Esophagus squamous epithelium (tissue), 4 donors: Measurements from ENCODE around the gene TPSB2.

Experiments used
- CTCF ChIP-seq, 6 experiments: fragments of 450-650 bp in 4 of 6; fragments of 200-600 bp in 2 of 6; sonication (generic) in 2 of 6; IDR thresholded peaks; one replicate each; pipeline ENCODE4 v1.5.1; 2016 to 2019; ENCODE audit warnings: antibody characterized with exemption in 6 of 6, mild to moderate bottlenecking in 4 of 6, moderate library complexity in 4 of 6
- POLR2A ChIP-seq, 4 donors: fragments of 450-650 bp; IDR thresholded peaks; one replicate each; pipeline ENCODE4 v1.6.1; 2017; ENCODE audit warnings: antibody characterized with exemption in 4 of 4, mild to moderate bottlenecking in 4 of 4, moderate library complexity in 3 of 4

- TF ChIP-seq CTCF (IDR thresholded peaks at IDR 0.05): no peak
- TF ChIP-seq POLR2A (IDR thresholded peaks at IDR 0.05): peak in 1 of 4 donors; percentile 22
Measured at GRCh38 chr16:1222553-1223354, 7.2 kb downstream of the TPSB2 start.
